ENCODE results near the gene XPNPEP1.

The XPNPEP1 gene

GRCh38 chr10:109894516-109894915, 28.8 kb downstream of the XPNPEP1 start:
- DNase-seq (ENCODE audit: low read depth) = peak; percentile 95
- TF ChIP-seq CTCF (IDR thresholded peaks at IDR 0.05; ENCODE audit: insufficient read depth, low read depth, low read length, missing control alignments) = no peak
- no peak overlapping the region for H3K4me3 ChIP-seq (ENCODE audit: low read length)

GRCh38 chr10:109893386-109893785, 29.9 kb downstream of the XPNPEP1 start:
- DNase-seq (ENCODE audit: low read depth) = no peak
- no peak overlapping the region for H3K4me3 ChIP-seq (ENCODE audit: low read length)
- TF ChIP-seq CTCF (IDR thresholded peaks at IDR 0.05; ENCODE audit: insufficient read depth, low read depth, low read length, missing control alignments) = no peak

- no peak overlapping the region for H3K4me3 ChIP-seq (ENCODE audit: low read length)
- TF ChIP-seq CTCF (IDR thresholded peaks at IDR 0.05; ENCODE audit: insufficient read depth, low read depth, low read length, missing control alignments) = no peak
- DNase-seq (ENCODE audit: low read depth) = peak; percentile 66
Measured at GRCh38 chr10:109892931-109893330, 30.4 kb downstream of the XPNPEP1 start.

DNA sequence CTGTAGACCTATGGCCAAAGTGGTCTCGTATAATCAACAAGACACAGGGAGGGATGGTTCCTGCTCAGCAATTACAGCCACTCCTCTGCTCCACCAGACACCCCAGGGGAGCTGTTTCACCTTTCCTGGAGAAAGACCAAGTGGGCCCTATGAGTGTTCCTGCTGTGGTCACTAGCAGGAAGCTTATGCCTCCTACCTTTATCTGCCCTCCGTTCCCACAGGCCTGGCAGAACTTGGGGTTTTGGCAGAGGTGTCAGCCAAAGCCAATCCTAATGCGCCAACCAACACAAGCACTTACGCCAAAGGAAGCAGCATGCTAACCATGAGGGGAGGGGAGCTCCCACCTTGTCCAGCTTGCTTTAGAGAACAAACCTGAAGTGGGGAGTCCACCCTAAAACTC, 31.2 kb downstream of the XPNPEP1 start:
- H3K4me3 ChIP-seq (ENCODE audit: low read length) = no peak overlapping the region
- no peak for DNase-seq (ENCODE audit: low read depth)
- no peak for TF ChIP-seq CTCF (IDR thresholded peaks at IDR 0.05; ENCODE audit: insufficient read depth, low read depth, low read length, missing control alignments)

DNA sequence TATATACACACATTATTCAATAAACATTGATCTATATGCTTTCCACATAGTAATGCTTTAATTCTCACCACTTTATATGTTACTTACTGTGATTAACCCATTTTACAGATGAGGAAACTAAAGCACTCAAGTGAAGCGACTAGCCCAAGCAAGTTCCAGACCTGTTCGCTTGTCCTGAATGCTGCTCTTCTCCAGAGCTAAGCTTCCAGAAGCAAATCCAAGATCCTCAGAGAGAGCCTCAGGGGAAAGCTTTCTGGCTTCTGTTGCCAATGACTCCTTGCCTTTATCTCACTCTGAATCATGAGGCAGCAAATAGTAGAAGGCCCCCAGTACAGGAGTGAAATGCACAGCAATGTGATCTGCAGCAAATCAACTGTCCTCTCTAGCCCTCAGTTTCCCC, 32.2 kb downstream of the XPNPEP1 start:
- H3K4me3 ChIP-seq (ENCODE audit: low read length) = no peak overlapping the region
- no peak for TF ChIP-seq CTCF (IDR thresholded peaks at IDR 0.05; ENCODE audit: insufficient read depth, low read depth, low read length, missing control alignments)
- peak; percentile 71 for DNase-seq (ENCODE audit: low read depth)

DNA sequence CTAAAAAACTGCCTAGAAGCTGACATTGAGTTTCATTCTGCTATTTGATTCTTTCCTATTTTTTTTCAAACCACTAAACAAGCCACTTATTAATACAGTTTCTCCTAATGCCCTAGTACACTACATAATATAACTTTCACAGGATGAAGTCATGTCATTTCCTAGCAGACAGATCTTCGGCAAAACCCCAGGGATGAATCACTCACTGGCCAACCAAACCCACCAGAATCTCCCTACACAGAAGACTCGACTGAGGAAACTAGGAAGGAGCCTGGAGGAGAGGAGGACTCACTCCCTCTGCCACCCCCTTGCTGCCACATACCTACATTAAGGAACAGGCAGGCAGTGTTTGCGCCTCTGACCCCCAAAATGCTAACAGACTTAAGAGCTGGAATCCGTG, 33.4 kb downstream of the XPNPEP1 start:
- peak; percentile 82 for DNase-seq (ENCODE audit: low read depth)
- TF ChIP-seq CTCF (IDR thresholded peaks at IDR 0.05; ENCODE audit: insufficient read depth, low read depth, low read length, missing control alignments) = no peak
- no peak overlapping the region for H3K4me3 ChIP-seq (ENCODE audit: low read length)

DNA sequence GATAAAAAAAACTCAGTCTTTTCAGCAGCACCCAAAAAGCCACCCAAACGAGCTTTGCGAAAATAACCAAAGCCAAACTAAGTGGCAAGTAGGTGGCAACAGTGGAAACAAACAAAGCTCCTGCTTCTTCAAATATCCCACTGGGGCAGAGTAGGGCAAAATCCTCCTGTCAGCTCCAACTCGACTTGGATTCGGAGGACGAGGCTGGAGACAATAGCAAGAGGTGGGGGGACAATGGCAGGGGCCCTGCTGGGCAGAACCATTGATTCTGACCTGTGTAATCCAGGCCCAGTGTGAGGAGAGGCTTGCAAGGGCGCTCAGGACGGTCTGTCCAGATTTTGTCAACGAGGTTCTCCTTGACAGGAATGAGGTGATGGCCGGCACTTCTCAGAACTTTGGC, 35.5 kb downstream of the XPNPEP1 start:
- H3K4me3 ChIP-seq (ENCODE audit: low read length) = no peak overlapping the region
- DNase-seq (ENCODE audit: low read depth) = no peak
- no peak for TF ChIP-seq CTCF (IDR thresholded peaks at IDR 0.05; ENCODE audit: insufficient read depth, low read depth, low read length, missing control alignments)
